Activated T-helper 9 cell treated with anti-CD3 and anti-CD28 coated beads, Interleukin-2, amount 50 U/mL, for 16 hours (primary cell): ENCODE results near the gene FANCE.

Source experiments
- DNase-seq: peaks from one replicate; pipeline ENCODE4 v3.0.0-alpha.2; 2020; ENCODE audit warnings: low read depth

The FANCE gene, protein sequence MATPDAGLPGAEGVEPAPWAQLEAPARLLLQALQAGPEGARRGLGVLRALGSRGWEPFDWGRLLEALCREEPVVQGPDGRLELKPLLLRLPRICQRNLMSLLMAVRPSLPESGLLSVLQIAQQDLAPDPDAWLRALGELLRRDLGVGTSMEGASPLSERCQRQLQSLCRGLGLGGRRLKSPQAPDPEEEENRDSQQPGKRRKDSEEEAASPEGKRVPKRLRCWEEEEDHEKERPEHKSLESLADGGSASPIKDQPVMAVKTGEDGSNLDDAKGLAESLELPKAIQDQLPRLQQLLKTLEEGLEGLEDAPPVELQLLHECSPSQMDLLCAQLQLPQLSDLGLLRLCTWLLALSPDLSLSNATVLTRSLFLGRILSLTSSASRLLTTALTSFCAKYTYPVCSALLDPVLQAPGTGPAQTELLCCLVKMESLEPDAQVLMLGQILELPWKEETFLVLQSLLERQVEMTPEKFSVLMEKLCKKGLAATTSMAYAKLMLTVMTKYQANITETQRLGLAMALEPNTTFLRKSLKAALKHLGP

DNA sequence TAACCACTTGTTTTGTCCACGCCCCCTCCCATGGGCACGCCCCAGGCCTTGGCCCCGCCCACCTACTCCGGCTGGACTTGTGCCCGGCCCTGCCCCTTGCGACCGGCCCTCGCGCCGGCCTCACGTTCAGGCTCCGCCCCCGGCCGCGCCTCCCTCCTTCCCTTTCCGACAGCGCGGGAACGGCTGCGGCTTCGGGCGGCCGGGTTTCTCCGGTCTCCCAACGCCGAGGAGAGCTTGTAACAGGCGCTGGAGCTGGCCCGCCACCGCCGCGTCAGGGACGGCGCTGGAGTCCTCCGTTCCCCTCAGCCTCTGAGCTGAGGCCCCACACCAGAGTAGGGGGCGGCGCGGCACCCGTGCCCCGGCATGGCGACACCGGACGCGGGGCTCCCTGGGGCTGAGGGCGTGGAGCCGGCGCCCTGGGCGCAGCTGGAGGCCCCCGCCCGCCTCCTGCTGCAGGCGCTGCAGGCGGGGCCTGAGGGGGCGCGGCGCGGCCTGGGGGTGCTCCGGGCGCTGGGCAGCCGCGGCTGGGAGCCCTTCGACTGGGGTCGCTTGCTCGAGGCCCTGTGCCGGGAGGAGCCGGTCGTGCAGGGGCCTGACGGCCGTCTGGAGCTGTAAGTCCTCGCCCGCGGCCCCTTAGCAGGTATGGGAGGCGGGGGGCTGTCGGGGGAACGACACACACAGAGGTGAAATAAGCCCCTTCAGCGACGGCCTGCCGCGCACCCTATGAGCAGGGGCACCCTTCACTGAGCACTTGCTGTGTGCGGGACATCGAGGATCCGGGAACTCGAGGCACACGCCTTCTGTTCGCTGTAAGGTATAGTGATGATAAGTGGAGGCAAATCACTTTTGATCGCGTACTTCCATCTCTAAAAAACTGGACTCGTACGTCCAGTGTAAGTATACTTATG is at the start of gene FANCE:
Gene FANCE (plus strand): TSS at position 156 of the 908 bp plus-strand sequence. CDS start 208 bp downstream, at position 364.
- DNase-seq = peak; percentile 90

DNA sequence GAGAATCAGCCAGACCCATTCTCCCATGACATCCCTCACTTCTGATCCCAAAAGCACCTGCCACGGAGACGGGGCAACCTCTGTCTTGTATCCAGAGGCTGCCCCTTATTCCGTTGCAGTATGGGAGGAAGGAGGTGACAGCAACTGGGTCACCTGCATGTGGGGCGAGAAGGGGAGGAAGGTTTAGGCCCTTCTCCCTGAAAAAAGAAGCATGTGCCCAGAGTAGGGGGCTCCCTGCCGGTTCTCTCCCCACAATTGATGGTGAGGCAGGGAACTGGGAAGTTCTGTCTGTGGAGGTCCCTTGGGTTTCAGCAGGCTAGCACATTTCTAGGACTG is 49.3 kb upstream of the FANCE start:
- no peak for DNase-seq

DNA sequence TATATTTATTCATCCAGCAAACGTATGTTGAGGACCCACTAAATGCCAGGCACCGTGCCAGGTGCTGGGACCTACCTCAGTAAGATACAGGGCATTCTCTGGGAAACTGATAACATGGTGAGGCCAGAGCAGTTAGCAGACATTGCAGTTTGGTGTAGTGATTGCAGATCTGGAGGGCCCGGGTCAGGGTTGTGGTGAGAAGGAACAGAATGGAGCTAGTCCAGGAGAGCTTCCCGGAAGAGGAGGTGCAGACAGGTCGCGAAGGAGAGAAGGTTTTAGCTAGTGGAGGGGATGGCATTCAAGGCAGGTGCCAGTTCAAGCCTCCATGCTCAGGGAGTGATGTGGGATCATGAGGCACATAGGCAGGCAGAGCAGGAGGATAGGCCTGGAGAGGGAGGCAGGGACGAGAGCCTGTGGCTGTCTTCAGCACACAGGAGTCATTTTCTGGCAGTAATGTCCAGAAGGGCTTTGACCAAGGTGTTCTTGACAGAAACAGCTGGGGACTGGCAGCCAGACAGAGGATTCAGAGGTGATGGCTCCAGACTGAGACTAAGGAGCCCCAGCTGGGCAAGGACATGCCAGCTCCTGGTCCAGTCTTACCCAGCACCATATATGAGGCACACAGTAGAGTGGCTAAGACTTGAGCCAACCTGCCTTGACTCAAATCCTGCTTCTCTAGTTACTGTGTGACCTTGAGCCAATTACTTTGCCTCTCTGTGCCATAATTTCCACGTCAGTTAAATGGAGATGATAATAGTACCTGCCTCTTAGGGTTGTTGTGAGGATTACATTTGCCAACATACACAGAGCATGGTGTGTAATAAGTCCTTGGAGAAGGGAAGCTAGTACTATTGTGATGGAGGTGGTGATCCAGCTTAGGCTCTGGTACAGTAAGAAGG is 48.3 kb upstream of the FANCE start:
- DNase-seq = no peak

DNA sequence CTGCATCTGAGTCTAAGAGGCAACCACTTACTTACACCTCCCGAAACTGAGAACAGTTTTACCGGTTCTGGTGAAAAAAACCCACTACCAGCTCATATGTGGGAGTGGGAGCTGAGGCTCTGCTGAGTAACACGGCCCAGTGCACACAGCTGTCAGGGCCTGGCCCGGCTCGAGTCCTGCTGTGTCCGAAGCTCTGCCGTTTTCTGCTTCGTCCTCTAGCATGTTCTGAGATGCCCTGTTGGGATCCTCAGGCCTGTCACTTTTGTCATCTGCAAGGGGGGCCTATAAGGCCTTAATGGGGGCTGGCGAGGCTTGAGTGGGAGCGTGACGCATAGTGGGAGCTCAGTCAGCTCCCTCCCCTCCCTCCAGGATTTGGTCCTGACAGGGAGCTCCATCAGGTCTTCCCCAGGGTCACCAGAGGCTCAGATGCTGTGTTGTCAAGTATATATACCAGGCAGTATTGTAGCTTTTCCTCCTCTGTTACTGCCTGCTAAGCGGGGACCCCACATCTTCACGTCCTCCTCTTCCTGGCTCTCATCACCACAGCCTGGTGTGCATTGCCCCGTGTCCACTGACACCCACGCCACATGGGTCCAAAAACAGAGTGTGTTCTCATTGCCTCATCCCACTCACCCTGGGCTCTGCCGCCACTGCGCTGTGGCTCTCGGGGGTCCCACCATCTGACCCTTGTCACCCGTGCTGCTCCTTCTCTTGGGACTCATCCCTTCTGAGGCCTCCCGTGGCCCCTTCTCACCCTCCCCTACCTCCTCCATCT is 45.2 kb upstream of the FANCE start:
- DNase-seq = no peak

DNA sequence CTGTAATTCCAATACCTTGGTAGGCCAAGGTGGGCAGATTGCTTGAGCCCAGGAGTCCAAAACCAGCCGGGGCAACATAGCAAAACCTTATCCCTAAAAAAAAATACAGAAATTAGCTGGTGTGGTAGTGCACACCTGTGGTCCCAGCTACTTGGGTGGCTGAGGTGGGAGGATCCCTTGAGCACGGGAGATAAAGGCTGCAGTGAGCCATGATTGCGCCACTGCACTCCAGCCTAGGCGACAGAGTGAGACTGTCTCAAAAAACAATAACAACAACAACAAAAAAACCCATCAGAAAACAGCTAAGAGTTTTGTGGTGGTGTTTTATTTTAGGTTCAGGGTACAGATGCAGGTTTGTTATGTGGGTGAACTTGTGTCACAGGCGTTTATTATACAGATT is 42.9 kb upstream of the FANCE start:
- no peak for DNase-seq

DNA sequence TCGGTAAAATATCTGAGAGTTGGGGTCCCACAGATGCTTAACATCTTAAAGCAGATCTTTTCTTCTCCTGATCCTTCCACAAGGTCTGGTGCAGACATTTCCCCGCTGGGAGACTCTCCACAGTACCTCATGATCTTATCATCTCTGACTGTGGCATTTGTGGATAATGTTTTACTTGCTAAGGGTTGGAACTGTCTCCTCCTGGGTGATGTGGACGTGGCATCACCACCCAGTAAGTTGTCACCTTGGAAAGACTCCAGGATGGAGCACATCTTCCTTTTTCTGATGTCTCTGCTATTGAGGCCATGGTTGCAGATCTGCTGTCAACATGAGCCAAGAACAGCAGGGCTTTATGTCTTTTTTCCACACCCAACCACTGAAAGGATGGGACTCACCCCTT is 42.0 kb upstream of the FANCE start:
- DNase-seq = no peak

DNA sequence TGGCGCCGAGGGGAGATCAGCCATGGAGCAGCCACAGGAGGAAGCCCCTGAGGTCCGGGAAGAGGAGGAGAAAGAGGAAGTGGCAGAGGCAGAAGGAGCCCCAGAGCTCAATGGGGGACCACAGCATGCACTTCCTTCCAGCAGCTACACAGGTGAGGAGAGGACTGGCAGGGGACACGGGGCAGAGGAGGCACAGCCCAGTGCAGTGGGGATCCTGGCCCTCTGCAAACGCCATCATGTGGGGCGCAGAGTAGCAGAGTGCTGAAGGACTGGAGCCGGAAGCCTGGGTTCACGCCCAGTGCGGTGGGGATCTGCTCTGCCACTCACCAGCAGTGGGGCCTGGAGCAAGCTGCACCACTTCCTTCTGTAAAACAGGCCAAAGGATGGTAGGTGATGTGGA is 41.1 kb upstream of the FANCE start:
- DNase-seq = no peak

DNA sequence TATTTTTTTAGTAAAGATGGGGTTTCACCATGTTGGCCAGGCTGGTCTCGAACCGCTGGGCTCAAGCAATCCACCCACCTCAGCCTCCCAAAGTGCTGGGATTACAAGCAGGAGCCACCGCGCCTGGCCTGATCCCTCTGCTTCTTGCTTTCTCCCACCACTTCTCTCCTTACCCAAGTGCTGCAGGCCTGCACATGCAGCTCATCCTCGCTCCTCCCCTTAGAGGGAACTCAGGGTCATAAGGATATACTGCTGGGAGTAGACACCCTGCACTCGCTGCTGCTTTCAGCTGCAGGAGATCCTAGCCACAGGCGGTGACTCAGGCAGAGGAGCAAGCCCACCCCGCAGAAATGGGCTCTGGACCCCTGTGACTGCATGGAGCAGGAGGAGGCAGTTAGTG is 40.0 kb upstream of the FANCE start:
- no peak for DNase-seq

DNA sequence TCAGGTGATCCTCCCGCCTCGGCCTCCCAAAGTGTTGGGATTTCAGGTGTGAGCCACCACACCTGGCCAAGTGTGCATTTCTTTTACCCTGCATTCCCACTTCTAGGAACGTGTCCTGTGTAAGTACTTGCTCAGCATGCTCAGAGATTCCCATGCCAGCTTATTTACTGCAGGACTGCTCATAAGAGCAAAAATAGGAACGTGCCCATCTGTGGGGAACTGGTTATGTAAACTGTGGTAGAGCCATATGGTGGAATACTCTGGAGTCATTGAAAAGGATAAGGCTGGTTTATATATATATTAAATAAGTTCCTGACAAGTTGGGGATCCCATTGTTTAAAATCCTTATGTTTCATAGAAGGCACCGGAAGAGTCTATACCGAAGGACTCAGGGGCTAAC is 38.2 kb upstream of the FANCE start:
- DNase-seq = no peak

DNA sequence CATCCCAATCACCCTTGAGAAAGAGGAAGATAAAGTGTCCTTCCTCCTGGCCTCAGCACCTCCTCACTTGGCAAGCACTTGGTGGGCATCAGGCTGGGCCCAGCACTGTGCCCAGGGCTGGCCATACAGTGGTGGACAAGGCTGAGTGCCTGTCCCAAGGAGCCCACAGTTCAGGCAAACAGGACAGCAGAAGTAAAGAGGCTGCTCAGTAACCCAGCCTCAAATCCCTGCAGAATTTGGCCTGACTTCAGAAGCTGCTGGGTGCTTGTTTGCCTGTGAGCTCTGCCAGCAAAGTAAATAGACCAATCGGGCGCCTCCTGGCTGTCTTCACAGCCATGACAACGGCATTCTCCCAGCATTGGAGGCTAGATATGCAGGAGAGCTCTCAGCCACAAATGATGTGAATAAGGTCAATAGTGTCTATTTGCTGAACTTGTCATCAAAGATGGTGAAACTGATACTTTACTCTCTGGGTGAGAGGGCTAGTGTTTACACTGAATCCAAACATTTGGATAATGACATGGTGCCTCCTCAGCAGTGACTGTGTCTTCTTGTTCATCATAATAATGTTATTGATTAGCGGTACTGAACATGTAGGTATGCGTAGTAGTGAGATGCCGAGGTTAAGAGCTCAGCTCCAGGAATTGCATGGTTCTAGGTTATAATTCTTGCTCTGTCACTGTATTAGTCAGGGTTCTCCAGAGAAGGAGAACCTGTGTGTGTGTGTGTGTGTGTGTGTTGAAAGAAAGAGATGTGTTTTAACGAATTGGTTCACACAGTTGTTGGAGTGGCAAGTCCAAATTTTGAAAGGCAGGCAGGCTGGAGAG is 36.9 kb upstream of the FANCE start:
- no peak for DNase-seq

DNA sequence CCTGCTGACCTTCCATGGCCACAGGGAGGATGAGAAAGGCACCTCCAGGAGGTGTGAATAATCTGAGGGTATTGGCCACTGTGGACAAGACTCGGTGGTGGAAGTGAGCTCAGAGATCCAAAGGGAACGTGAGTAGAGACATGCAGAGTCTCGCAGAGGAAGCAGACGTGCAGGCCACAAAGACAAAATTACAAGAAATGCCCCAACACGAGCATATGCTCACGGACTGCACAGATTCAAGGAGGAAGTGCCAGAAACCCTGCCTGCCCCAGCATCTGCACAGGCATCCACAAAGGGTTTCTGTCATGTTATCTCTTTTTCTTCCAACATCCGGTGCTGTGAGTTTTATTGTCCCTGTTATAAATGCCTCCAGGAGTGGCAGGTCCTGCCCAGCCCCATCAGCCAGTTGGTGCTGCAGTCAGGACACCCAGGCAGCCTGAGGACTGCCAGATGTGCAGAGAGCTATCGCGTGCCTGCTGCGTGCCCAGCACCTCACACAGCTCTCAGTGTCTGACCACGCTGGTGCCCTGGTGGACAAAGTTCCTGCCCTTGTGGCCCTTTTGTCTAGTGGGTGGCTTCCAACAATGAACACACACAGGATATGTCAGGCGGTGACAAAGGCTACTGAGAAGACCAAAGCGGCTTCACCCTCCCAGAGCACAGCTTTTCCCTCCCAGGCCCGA is 34.0 kb upstream of the FANCE start:
- no peak for DNase-seq

DNA sequence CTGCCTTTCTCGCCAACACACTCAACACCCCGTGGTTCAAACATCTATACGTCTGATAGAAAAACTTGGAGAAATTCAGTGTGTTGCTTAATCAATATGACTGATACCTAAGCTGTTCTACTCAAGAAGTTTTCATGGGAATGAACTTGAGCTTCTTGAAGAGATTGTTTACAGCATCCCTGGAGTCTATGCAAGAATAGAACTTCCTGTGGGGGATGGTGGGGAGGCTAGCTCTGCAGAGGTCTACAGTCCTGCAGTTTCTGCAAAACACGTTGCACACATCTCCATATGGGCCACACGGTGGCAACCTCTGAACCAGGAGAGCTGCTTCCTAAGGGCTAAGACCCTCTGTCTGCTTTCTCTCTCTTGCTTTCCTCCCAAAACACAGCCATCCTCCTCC is 32.7 kb upstream of the FANCE start:
- DNase-seq = no peak

DNA sequence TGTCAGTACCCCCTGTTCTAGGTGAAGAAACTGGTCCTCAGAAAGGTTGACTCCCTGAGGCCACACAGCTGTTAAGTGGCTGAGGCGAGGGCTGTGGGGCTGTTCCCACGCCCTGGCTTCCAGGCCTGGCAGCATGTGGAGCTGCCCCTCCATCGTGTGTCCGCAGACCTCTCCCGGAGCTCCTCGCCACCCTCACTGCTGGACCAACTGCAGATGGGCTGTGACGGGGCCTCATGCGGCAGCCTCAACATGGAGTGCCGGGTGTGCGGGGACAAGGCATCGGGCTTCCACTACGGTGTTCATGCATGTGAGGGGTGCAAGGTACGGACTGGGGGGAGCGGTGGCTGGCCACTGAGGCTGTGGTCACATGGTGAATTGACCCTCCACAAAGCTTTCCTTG is 32.2 kb upstream of the FANCE start:
- no peak for DNase-seq

DNA sequence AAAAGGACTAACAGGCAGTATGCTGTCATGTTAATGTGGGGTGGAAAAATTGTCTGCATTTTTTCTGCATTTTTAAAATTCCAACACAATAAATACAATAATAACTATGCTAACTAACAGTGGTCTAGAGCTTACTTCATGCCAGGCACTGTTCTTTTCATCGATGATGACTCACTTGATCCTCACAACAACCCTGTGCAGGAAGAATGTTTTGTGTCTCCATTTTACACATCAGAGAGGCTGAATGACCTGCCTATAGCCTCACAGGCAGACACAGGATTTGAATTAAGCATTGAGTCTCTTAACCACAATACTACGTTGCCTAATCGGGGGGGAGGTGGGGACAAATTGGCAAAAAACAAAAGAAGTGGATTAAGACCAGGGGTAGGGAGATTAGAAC is 26.9 kb upstream of the FANCE start:
- DNase-seq = no peak

DNA sequence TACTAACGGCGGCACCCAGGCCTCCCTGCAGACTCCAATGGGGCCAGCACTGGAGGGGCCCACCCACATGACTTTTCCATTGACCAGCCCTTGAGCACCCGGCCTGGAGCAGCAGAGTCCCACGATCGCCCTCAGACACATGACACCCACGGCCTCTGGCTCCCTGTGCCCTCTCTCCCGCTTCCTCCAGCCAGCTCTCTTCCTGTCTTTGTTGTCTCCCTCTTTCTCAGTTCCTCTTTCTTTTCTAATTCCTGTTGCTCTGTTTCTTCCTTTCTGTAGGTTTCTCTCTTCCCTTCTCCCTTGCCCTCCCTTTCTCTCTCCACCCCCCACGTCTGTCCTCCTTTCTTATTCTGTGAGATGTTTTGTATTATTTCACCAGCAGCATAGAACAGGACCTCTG is 26.1 kb upstream of the FANCE start:
- DNase-seq = no peak

DNA sequence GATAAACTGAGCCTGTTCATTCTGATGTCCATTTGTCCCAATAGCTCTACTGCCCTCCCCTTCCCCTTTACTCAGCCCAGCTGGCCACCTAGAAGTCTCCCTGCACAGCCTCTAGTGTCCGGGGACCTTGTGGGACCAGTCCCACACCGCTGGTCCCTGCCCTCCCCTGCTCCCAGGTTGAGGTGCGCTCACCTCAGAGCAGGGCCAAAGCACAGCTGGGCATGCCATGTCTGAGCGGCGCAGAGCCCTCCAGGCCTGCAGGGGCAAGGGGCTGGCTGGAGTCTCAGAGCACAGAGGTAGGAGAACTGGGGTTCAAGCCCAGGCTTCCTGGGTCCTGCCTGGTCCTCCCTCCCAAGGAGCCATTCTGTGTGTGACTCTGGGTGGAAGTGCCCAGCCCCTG is 24.7 kb upstream of the FANCE start:
- no peak for DNase-seq

DNA sequence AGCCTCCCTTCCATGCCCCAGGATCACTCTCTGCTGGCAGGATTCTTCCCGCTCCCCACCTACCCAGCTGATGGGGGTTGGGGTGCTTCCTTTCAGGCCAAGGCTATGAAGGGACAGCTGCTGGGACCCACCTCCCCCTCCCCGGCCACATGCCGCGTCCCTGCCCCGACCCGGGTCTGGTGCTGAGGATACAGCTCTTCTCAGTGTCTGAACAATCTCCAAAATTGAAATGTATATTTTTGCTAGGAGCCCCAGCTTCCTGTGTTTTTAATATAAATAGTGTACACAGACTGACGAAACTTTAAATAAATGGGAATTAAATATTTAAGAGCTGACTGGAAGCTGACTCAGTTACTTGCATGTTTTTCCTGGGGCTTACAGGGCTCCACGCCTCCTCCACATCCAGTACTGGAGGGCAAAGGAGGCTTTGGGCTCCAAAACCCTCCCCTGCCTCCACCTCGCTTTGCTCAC is 24.3 kb upstream of the FANCE start:
- no peak for DNase-seq

DNA sequence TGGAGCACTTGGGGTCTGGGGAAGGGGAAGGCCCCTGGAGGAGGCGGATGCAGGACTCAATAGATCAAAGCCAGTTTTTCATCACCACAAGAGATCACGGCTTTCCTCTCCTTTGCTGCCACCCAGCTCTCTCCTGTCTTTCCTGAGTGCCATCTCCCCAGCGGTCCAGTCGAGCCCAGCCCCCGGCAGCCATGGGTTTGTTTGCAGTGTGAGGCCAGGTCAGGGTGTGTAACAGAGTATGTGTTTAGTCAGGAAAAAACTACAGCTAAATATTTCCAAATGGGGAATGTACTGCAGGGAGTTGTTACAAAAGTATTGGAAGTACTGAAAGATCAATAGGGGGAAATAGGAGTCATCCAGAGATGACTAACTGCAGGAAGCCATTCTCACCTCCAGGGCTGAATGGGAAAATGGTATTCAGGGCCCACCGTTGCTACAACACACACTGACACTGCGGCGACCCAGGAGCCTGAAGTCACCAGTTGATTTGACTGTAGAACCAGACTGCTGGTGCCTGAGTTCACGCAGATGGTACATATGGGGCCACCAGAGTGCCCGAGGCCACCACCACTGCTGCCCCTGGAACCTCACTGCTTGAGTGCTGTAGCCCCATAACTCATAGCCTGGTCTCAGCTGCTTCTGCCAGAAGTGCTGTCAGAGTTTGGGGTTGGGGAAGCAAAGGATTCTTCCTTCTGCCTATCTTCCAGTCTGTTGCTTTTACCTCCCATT is 23.6 kb upstream of the FANCE start:
- DNase-seq = no peak

DNA sequence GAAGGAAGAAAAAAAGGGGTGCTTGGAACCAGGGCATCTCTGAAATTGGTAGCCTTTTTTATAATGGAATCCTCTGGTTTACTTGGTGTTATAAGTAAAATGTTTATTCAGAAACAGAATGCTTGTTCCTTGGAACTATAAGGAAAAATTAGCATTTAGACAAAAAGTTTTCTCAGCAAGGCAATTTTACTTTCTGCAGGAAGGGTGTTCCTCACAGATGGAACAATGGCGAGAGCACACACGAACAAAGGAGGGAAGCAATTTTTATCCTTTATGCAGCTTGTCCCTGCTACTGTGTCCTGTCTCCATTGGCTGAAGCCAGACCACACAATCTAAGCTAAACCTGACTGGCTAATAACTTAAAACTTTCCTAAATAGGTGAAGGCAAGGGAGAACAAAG is 22.7 kb upstream of the FANCE start:
- DNase-seq = no peak
